ENCODE measurements around the gene VWF.

DNA sequence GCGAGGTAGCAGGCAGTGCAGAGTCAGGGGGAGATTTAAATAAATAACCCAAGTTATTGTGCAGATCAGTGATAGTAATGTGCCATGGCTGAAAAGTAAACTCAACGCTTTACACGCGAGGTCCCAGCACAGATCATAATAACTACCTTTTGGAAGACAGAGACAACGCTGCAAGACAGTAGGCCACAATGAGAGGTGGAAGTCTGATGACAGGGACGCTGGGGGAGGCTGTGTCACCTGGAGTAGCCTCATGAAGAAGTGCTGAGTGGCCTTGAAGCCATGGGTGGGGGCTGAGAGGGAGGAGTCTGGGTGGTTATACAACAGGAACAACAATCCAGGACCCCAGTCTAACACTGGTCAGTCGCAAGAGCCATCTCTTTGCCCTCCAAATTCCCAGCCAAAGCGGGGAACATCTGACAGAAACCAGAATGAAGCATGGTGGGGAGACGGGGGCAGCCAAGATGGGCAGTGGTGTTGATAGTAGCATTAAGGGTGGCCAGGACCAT lies 207.6 kb downstream of the VWF start:
- TF ChIP-seq FOXA1 (IDR thresholded peaks at IDR 0.05), result no peak
- TF ChIP-seq BHLHE40 (IDR thresholded peaks at IDR 0.05; ENCODE audit: borderline replicate concordance), result no peak
- no peak for TF ChIP-seq FOXK2 (IDR thresholded peaks at IDR 0.05)
- TF ChIP-seq SP1 (IDR thresholded peaks at IDR 0.05), result no peak
- TF ChIP-seq FOXM1 (IDR thresholded peaks at IDR 0.05; ENCODE audit: borderline replicate concordance), result no peak
- TF ChIP-seq, protein P1, sequence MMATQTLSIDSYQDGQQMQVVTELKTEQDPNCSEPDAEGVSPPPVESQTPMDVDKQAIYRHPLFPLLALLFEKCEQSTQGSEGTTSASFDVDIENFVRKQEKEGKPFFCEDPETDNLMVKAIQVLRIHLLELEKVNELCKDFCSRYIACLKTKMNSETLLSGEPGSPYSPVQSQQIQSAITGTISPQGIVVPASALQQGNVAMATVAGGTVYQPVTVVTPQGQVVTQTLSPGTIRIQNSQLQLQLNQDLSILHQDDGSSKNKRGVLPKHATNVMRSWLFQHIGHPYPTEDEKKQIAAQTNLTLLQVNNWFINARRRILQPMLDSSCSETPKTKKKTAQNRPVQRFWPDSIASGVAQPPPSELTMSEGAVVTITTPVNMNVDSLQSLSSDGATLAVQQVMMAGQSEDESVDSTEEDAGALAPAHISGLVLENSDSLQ (IDR thresholded peaks at IDR 0.05), result no peak
- TF ChIP-seq ZNF384 (IDR thresholded peaks at IDR 0.05), result no peak
- no peak for TF ChIP-seq SUZ12 (IDR thresholded peaks at IDR 0.05)
- TF ChIP-seq NFRKB (IDR thresholded peaks at IDR 0.05), result no peak

Data from HEK293T (cell line).